DMS114 treated with DMSO at 0.1 percent for 48 hours (cell line): ENCODE results near the gene LLCFC1.

Source experiments
- DNase-seq: peaks from one replicate; lab custom pipeline; 2025; ENCODE audit not compliant: unreplicated experiment; lab: John Stamatoyannopoulos, UW

LLCFC1 gene

GRCh38 chr7:142939226-142939910, at the start of gene LLCFC1:
Gene LLCFC1 (plus strand): TSS chr7:142939484. CDS start chr7:142939622, 138 bp downstream.
- no peak for DNase-seq

GRCh38 chr7:142889816-142890215, 49.5 kb upstream of the LLCFC1 start:
- DNase-seq: no peak

- DNase-seq: no peak
Measured at GRCh38 chr7:142890874-142891485, 48.3 kb upstream of the LLCFC1 start.

- DNase-seq: no peak
Measured at GRCh38 chr7:142891490-142892082, 47.7 kb upstream of the LLCFC1 start.

- DNase-seq: no peak
Measured at GRCh38 chr7:142892951-142893350, 46.3 kb upstream of the LLCFC1 start.

GRCh38 chr7:142894112-142894984, 44.9 kb upstream of the LLCFC1 start:
- DNase-seq: no peak

GRCh38 chr7:142894985-142895593, 44.2 kb upstream of the LLCFC1 start:
- no peak for DNase-seq

GRCh38 chr7:142896151-142896550, 43.1 kb upstream of the LLCFC1 start:
- no peak for DNase-seq

GRCh38 chr7:142896741-142897379, 42.4 kb upstream of the LLCFC1 start:
- no peak for DNase-seq

GRCh38 chr7:142897691-142898090, 41.6 kb upstream of the LLCFC1 start:
- DNase-seq: no peak

- DNase-seq: no peak
Measured at GRCh38 chr7:142898377-142899170, 40.7 kb upstream of the LLCFC1 start.

- DNase-seq: no peak
Measured at GRCh38 chr7:142899661-142900060, 39.6 kb upstream of the LLCFC1 start.

GRCh38 chr7:142901426-142902259, 37.6 kb upstream of the LLCFC1 start:
- DNase-seq: no peak

GRCh38 chr7:142904128-142904527, 35.2 kb upstream of the LLCFC1 start:
- no peak for DNase-seq

GRCh38 chr7:142905759-142906158, 33.5 kb upstream of the LLCFC1 start:
- DNase-seq: no peak

GRCh38 chr7:142906643-142907042, 32.6 kb upstream of the LLCFC1 start:
- no peak for DNase-seq

GRCh38 chr7:142908290-142908689, 31.0 kb upstream of the LLCFC1 start:
- no peak for DNase-seq

- no peak for DNase-seq
Measured at GRCh38 chr7:142908921-142909890, 30.1 kb upstream of the LLCFC1 start.
